ENCODE measurements around the gene DDIT4.

- no peak for TF ChIP-seq YY1 (IDR thresholded peaks at IDR 0.05; ENCODE audit: insufficient read depth, insufficient read length)
- no peak for TF ChIP-seq ZNF274 (IDR thresholded peaks at IDR 0.05; ENCODE audit: low read depth, low read length)
These were observed 10.0 kb upstream of the DDIT4 start for GRCh38 chr10:72263613-72264241.

Data from NT2/D1 (cell line).